IMR-90 (cell line): Measurements from ENCODE around the gene EDDM13.

ENCODE experiments used
- BHLHE40 ChIP-seq: fragments of 150-350 bp; IDR thresholded peaks from 2 replicates; pipeline ENCODE4 v1.6.1; 2016; ENCODE audit warnings: mild to moderate bottlenecking, low read depth, low read length
- CTCF ChIP-seq: conservative IDR thresholded peaks from 2 replicates; pipeline ENCODE4 v1.5.1; 2012; ENCODE audit warnings: mild to moderate bottlenecking, low read depth, low read length, improper control_type of control experiment
- MAZ ChIP-seq: IDR thresholded peaks from 2 replicates; pipeline ENCODE4 v1.6.1; 2012; ENCODE audit warnings: low read depth, mild to moderate bottlenecking, low read length, improper control_type of control experiment, moderate library complexity, borderline replicate concordance
- POLR2A ChIP-seq: IDR thresholded peaks from 2 replicates; pipeline ENCODE4 v1.6.1; 2012; ENCODE audit warnings: mild to moderate bottlenecking, low read depth, low read length

- no peak for TF ChIP-seq CTCF
- no peak for TF ChIP-seq POLR2A
- no peak for TF ChIP-seq BHLHE40
- no peak for TF ChIP-seq MAZ
Measured at GRCh38 chr19:56332695-56333094, 60.1 kb downstream of the EDDM13 start.
